Measurements from ENCODE around the gene TRPC4AP.

- TF ChIP-seq POLR2A (IDR thresholded peaks at IDR 0.05) (no peak), CTCF (IDR thresholded peaks at IDR 0.05) (no peak)
Observed at GRCh38 chr20:35120012-35120701, 27.6 kb upstream of the TRPC4AP start.
